IMR-90 (cell line): ENCODE measurements around the gene TLR9. TPM values are rescaled to one million over a fixed set of nuclear protein-coding genes. Genes with fewer than 3 reads are reported as not detected.
"Not testable (repeated sequence)": the region's sequence is repeated elsewhere in the genome, so short reads cannot be mapped to it uniquely, and the experiment has no call there.

Source experiments
- ATAC-seq: fragments of 200-7000 bp; cut with Tn5 transposase; 2 replicates; pipeline ENCODE4 v1.9.1; 2020; ENCODE audit warnings: low read depth, mild to moderate bottlenecking, moderate library complexity
- BruUV-seq: library from RNA; stranded (reverse); fragments of 400-500 nt; replicated peaks from 2 replicates; lab custom pipeline; 2021; lab: Mats Ljungman, UMichigan
- CTCF ChIA-PET: fragments of 300-600 bp; formaldehyde crosslinking; extraction: SDS; loops from one replicate; lab custom pipeline; 2021; ENCODE audit warnings: antibody characterized with exemption; lab: Yijun Ruan, JAX
- POLR2A ChIA-PET: fragments of 300-600 bp; sonication (Branson Sonifier 250); formaldehyde crosslinking; loops from one replicate; lab custom pipeline; 2022; ENCODE audit warnings: antibody characterized with exemption; ENCODE audit not compliant: unreplicated experiment; lab: Charles Lee
- DNase-seq: peaks from one replicate; pipeline ENCODE4 v3.0.0; 2013
- H2AFZ ChIP-seq: replicated peaks from 2 replicates; pipeline ENCODE3; 2013; ENCODE audit warnings: low read length, mild to moderate bottlenecking; ENCODE audit not compliant: poor library complexity
- H2AK5ac ChIP-seq: 2 replicates; pipeline ENCODE4 v1.6.1; 2013; ENCODE audit warnings: low read depth, low read length, inconsistent platforms
- H2AK9ac ChIP-seq: replicated peaks from 2 replicates; pipeline ENCODE3; 2013; ENCODE audit warnings: mild to moderate bottlenecking, low read depth, low read length, moderate library complexity; ENCODE audit not compliant: poor library complexity
- H2BK120ac ChIP-seq: 2 replicates; pipeline ENCODE4 v1.6.1; 2013; ENCODE audit warnings: low read depth, low read length, inconsistent platforms
- H2BK15ac ChIP-seq: 3 replicates; pipeline ENCODE4 v1.6.1; 2013; ENCODE audit warnings: low read depth, low read length, inconsistent platforms
- H2BK20ac ChIP-seq: 2 replicates; pipeline ENCODE4 v1.6.1; 2013; ENCODE audit warnings: low read depth, mild to moderate bottlenecking, inconsistent platforms, low read length, moderate library complexity
- H2BK5ac ChIP-seq: 2 replicates; pipeline ENCODE4 v1.6.1; 2013; ENCODE audit warnings: mild to moderate bottlenecking, low read depth, low read length, inconsistent platforms; ENCODE audit not compliant: poor library complexity, severe bottlenecking
- H3K14ac ChIP-seq: replicated peaks from 2 replicates; pipeline ENCODE4 v1.6.1; 2013; ENCODE audit warnings: low read depth, low read length, inconsistent platforms
- H3K18ac ChIP-seq: 2 replicates; pipeline ENCODE4 v1.6.1; 2013; ENCODE audit warnings: low read depth, low read length, control low read depth
- H3K23ac ChIP-seq: 2 replicates; pipeline ENCODE4 v1.6.1; 2013; ENCODE audit warnings: low read depth, low read length, inconsistent platforms
- H3K27ac ChIP-seq: 2 replicates; pipeline ENCODE4 v1.5.1; 2013; ENCODE audit warnings: mild to moderate bottlenecking, control low read depth, low read length; ENCODE audit not compliant: insufficient read depth
- H3K27me3 ChIP-seq: 2 replicates; pipeline ENCODE4 v1.6.1; 2013; ENCODE audit warnings: low read length; ENCODE audit not compliant: control insufficient read depth, insufficient read depth
- H3K36me3 ChIP-seq: 2 replicates; pipeline ENCODE4 v1.6.1; 2013; ENCODE audit warnings: low read length, mixed read lengths; ENCODE audit not compliant: control insufficient read depth, insufficient read depth
- H3K4ac ChIP-seq: 2 replicates; pipeline ENCODE4 v1.6.1; 2013; ENCODE audit warnings: low read depth, low read length, inconsistent platforms
- H3K4me1 ChIP-seq: 2 replicates; pipeline ENCODE4 v1.6.1; 2013; ENCODE audit warnings: low read length, mixed read lengths; ENCODE audit not compliant: control insufficient read depth, insufficient read depth
- H3K4me2 ChIP-seq: 2 replicates; pipeline ENCODE4 v1.6.1; 2013; ENCODE audit warnings: low read depth, mild to moderate bottlenecking, control low read depth, low read length, moderate library complexity
- H3K4me3 ChIP-seq: 2 replicates; pipeline ENCODE4 v1.5.1; 2013; ENCODE audit warnings: low read depth, mild to moderate bottlenecking, control low read depth, low read length, moderate library complexity; ENCODE audit not compliant: insufficient read depth
- H3K56ac ChIP-seq: 2 replicates; pipeline ENCODE4 v1.6.1; 2013; ENCODE audit warnings: low read length, inconsistent platforms; ENCODE audit not compliant: insufficient read depth; ENCODE audit errors: extremely low read depth
- H3K79me1 ChIP-seq, 2 experiments: 2 replicates each; pipeline ENCODE4 v1.6.1; 2013; ENCODE audit warnings: low read length in 2 of 2, inconsistent platforms in 1 of 2, low read depth in 1 of 2
- H3K9ac ChIP-seq: 2 replicates; pipeline ENCODE4 v1.6.1; 2013; ENCODE audit warnings: low read depth, low read length, control low read depth
- H3K9me1 ChIP-seq: 2 replicates; pipeline ENCODE4 v1.6.1; 2013; ENCODE audit warnings: low read length, inconsistent platforms; ENCODE audit not compliant: insufficient read depth
- H3K9me3 ChIP-seq: 2 replicates; pipeline ENCODE4 v1.6.1; 2013; ENCODE audit warnings: low read length; ENCODE audit not compliant: control insufficient read depth, insufficient read depth
- H4K20me1 ChIP-seq: 2 replicates; pipeline ENCODE4 v1.6.1; 2013; ENCODE audit warnings: low read length, inconsistent platforms; ENCODE audit not compliant: insufficient read depth
- H4K5ac ChIP-seq: 2 replicates; pipeline ENCODE4 v1.6.1; 2013; ENCODE audit warnings: mild to moderate bottlenecking, low read depth, low read length, control low read depth
- H4K8ac ChIP-seq, 2 experiments: 2 replicates each; pipeline ENCODE4 v1.6.1; 2013; ENCODE audit warnings: low read depth in 2 of 2, low read length in 2 of 2, control low read depth in 1 of 2, inconsistent platforms in 1 of 2
- H4K91ac ChIP-seq: 2 replicates; pipeline ENCODE4 v1.6.1; 2013; ENCODE audit warnings: low read depth, low read length, inconsistent platforms; ENCODE audit not compliant: insufficient read depth
- WGBS, 2 experiments: methylation state at CpG; one replicate each; pipeline versions ENCODE4 v1.1.5 to v1.1.7; 2013; ENCODE audit warnings: missing lambda C conversion rate in 2 of 2; ENCODE audit not compliant: insufficient read length in 1 of 2; ENCODE audit errors: extremely low coverage in 2 of 2; 5-methylcytosine and 5-hydroxymethylcytosine counted together
- dilution Hi-C: fragments of 300-500 bp; cut with HindIII; formaldehyde crosslinking; loops from one replicate; pipeline ENCODE4 v1.14.3; 2018; ENCODE audit warnings: low sequenced_read_pairs; ENCODE audit not compliant: unreplicated experiment
- in situ Hi-C: fragments of 300-500 bp; cut with MboI; formaldehyde crosslinking; loops from 3 replicates; pipeline ENCODE4 v1.14.3; 2019; ENCODE audit warnings: low sequenced_read_pairs, inconsistent platforms, mixed read lengths
- intact Hi-C: fragments of 100-400 bp; cut with micrococcal nuclease; formaldehyde crosslinking; loops from 2 replicates; pipeline ENCODE4 v1.10.0; 2022
- polyA plus RNA-seq, 3 experiments: library from polyadenylated mRNA; depleted of rRNA; stranded (reverse); fragments of >200 nt; gene quantifications; 2 replicates each; pipeline ENCODE4 v1.2.3, GENCODE V29; 2012; ENCODE audit warnings: low replicate concordance in 1 of 3
- total RNA-seq: library from RNA; depleted of rRNA; stranded (reverse); fragments of >200 nt; gene quantifications from 2 replicates; pipeline ENCODE4 v1.2.3, GENCODE V29; 2012

TLR9 gene
- total and polyA plus RNA-seq, 2 of the 4 experiments (the other 2 are of a cell fraction): not detected

DNA sequence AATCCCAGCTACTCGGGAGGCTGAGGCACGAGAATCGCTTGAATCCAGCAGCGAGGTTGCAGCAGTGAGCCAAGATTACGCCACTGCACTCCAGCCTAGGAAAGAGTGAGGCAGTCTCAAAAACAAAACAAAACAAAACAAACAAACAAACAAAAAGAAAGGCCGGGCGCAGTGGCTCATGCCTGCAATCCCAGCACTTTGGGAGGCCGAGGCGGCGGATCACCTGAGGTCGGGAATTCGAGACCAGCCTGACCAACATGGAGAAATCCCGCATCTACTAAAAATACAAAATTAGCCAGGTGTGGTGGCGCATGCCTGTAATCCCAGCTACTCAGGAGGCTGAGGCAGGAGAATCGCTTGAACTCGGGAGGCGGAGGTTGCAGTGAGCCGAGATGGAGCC, 49.3 kb upstream of the TLR9 start:
- H4K91ac ChIP-seq, in situ Hi-C loops, H3K27ac ChIP-seq, DNase-seq, H2BK20ac ChIP-seq, H2BK120ac ChIP-seq, POLR2A ChIA-PET, H3K4me2 ChIP-seq, H2AK5ac ChIP-seq, H3K4me3 ChIP-seq, H3K18ac ChIP-seq, H3K27me3 ChIP-seq, H3K9ac ChIP-seq, BruUV-seq, H2AFZ ChIP-seq, H4K8ac ChIP-seq, CTCF ChIA-PET, H2BK5ac ChIP-seq, H3K56ac ChIP-seq, dilution Hi-C loops, H3K4ac ChIP-seq, H2BK15ac ChIP-seq, ATAC-seq, H3K9me3 ChIP-seq, H4K5ac ChIP-seq, H3K14ac ChIP-seq, H3K23ac ChIP-seq, H2AK9ac ChIP-seq: not testable (repeated sequence)
- Histone ChIP-seq H3K36me3 (peaks cover 14% of the 10 kb centered on the region), H3K4me1 (peaks cover 13% of the 10 kb centered on the region), H3K79me1 (peaks cover 6 to 36% of the 10 kb centered on the region in 2 experiments; a peak in 3 of 4 replicates), H3K9me1 (peaks cover 13% of the 10 kb centered on the region; the same call in 1 of the 2 replicates), H4K20me1 (peaks cover 78% of the 10 kb centered on the region)
- WGBS, 2 experiments: 92% methylated on average over 5 of the region's 18 CpGs; no CpG with 5 or more reads in 1 of the 2 experiments
- intact Hi-C loops: loop anchor here (5.0 kb wide), 1 partner anchor 37 kb away; the partner anchor contains the start of gene TWF2
